Measurements from ENCODE around the gene PLPP4. TPM values are rescaled to one million over a fixed set of nuclear protein-coding genes. Genes with fewer than 3 reads are reported as not detected.

PLPP4 gene
- total RNA-seq, 2 donors from 2014 or later, result not detected

DNA sequence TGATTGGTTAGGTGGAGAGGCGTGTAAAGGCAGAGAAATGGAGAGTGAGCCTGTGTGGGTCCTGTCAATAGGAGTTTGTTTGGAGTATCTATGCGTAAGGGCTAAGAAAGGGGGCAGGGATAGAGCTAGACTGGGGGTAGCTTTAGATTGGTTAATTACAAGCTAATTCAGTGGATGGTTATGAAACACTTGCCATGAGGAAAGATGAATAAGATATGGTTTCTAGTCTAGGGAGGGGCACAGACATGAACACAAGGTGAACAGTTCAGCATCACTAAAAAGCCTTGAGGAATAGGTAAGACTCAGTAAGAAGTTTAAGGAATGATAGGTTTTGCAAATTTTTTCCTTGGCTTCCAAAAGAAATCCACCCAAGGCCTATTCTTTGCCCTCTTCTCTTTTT, 50.6 kb downstream of the PLPP4 start:
- TF ChIP-seq, protein P1, sequence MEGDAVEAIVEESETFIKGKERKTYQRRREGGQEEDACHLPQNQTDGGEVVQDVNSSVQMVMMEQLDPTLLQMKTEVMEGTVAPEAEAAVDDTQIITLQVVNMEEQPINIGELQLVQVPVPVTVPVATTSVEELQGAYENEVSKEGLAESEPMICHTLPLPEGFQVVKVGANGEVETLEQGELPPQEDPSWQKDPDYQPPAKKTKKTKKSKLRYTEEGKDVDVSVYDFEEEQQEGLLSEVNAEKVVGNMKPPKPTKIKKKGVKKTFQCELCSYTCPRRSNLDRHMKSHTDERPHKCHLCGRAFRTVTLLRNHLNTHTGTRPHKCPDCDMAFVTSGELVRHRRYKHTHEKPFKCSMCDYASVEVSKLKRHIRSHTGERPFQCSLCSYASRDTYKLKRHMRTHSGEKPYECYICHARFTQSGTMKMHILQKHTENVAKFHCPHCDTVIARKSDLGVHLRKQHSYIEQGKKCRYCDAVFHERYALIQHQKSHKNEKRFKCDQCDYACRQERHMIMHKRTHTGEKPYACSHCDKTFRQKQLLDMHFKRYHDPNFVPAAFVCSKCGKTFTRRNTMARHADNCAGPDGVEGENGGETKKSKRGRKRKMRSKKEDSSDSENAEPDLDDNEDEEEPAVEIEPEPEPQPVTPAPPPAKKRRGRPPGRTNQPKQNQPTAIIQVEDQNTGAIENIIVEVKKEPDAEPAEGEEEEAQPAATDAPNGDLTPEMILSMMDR (IDR thresholded peaks at IDR 0.05), result no peak
- no peak for DNase-seq (ENCODE audit: low spot score)
- Histone ChIP-seq H3K27ac (no peak overlapping the region), H3K4me3 (no peak overlapping the region), H3K27me3 (replicated peaks; ENCODE audit: insufficient read depth) (no peaks in the 10 kb centered on the region), H3K4me1 (ENCODE audit: control insufficient read depth in 1 of 2, low read depth in 2 of 2) (no peaks in the 10 kb centered on the region), H3K36me3 (no peaks in the 10 kb centered on the region), H3K9me3 (no peaks in the 10 kb centered on the region)
- ATAC-seq (ENCODE audit: insufficient number of reproducible peaks, low FRiP score, low read depth), result no peak

GRCh38 chr10:120508393-120508792, 51.4 kb downstream of the PLPP4 start:
- no peak for DNase-seq (ENCODE audit: low spot score)
- Histone ChIP-seq H3K4me1 (ENCODE audit: control insufficient read depth in 1 of 2, low read depth in 2 of 2) (no peaks in the 10 kb centered on the region), H3K4me3 (no peak overlapping the region), H3K27ac (no peak overlapping the region), H3K36me3 (no peaks in the 10 kb centered on the region), H3K9me3 (no peaks in the 10 kb centered on the region), H3K27me3 (replicated peaks; ENCODE audit: insufficient read depth) (no peaks in the 10 kb centered on the region)
- no peak for ATAC-seq (ENCODE audit: insufficient number of reproducible peaks, low FRiP score, low read depth)
- TF ChIP-seq, protein P1 (IDR thresholded peaks at IDR 0.05), result no peak

- no peaks in the 10 kb centered on the region for H3K4me1 ChIP-seq (ENCODE audit: control insufficient read depth in 1 of 2, low read depth in 2 of 2)
- no peaks in the 10 kb centered on the region for H3K36me3 ChIP-seq
- H3K4me3 ChIP-seq, result no peak overlapping the region
- no peaks in the 10 kb centered on the region for H3K27me3 ChIP-seq (replicated peaks; ENCODE audit: insufficient read depth)
- no peak for DNase-seq (ENCODE audit: low spot score)
- no peak overlapping the region for H3K27ac ChIP-seq
- TF ChIP-seq, protein P1 (IDR thresholded peaks at IDR 0.05), result no peak
- H3K9me3 ChIP-seq, result no peaks in the 10 kb centered on the region
- ATAC-seq (ENCODE audit: insufficient number of reproducible peaks, low FRiP score, low read depth), result no peak
Measured at GRCh38 chr10:120508966-120509365, 51.9 kb downstream of the PLPP4 start.

DNA sequence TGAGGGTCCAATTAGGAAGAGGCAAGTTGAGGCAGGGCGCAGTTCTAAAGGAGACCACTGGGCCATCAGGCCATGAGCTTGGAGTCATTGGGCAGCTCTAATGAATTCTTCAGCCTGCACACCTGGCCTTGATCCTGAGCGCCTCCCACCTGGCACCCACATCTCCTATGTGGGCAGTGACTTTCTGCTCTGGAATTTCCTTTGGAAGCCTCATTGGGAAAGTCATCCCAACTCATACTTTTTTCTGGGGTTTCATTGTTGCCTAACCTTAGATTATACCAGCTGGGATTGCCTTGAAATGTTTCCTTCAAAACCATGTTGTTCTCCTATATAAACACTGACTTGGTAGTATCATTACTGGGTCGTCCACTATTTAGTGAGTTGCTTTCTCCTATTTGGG, 54.1 kb downstream of the PLPP4 start:
- H3K4me1 ChIP-seq (ENCODE audit: control insufficient read depth in 1 of 2, low read depth in 2 of 2), result no peaks in the 10 kb centered on the region
- no peak overlapping the region for H3K4me3 ChIP-seq
- DNase-seq (ENCODE audit: low spot score) (no peak), ATAC-seq (ENCODE audit: insufficient number of reproducible peaks, low FRiP score, low read depth) (no peak)
- TF ChIP-seq, protein P1 (IDR thresholded peaks at IDR 0.05), result no peak
- no peaks in the 10 kb centered on the region for H3K9me3 ChIP-seq
- no peak overlapping the region for H3K27ac ChIP-seq
- no peaks in the 10 kb centered on the region for H3K27me3 ChIP-seq (replicated peaks; ENCODE audit: insufficient read depth)
- no peaks in the 10 kb centered on the region for H3K36me3 ChIP-seq

DNA sequence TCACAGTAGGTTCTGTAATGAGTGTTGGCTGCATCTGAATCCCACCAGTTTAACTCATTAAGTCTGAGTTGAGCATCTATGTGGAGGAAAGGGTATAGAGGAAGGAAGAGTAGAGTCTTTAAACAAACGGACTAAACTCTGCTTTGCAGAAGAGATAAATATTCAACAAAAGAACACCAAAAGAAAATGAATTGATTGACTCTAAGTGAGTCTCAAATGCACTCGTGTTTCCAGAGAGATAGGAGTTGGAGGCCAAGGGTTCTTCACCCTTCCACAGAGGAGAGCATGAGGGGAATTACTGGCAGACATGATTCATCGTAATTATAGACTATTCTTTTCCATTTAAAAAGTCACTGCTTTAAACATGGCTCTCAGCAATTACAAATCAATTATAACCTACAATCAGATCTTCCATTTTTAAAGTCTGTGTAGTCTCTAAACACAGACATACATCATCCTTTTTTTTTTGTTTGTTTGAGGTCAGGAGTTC, 56.3 kb downstream of the PLPP4 start:
- DNase-seq (ENCODE audit: low spot score) (no peak), ATAC-seq (ENCODE audit: insufficient number of reproducible peaks, low FRiP score, low read depth) (no peak)
- H3K9me3 ChIP-seq, result no peaks in the 10 kb centered on the region
- no peaks in the 10 kb centered on the region for H3K4me1 ChIP-seq (ENCODE audit: control insufficient read depth in 1 of 2, low read depth in 2 of 2)
- TF ChIP-seq, protein P1 (IDR thresholded peaks at IDR 0.05), result no peak
- H3K4me3 ChIP-seq, result no peak overlapping the region
- H3K36me3 ChIP-seq, result no peaks in the 10 kb centered on the region
- no peak overlapping the region for H3K27ac ChIP-seq
- H3K27me3 ChIP-seq (replicated peaks; ENCODE audit: insufficient read depth), result no peaks in the 10 kb centered on the region
